CD4-positive, alpha-beta T cell (primary cell): ENCODE measurements around the gene CPZ. TPM values are rescaled to one million over a fixed set of nuclear protein-coding genes. Genes with fewer than 3 reads are reported as not detected.

ENCODE experiments used
- ATAC-seq: fragments of 200-7000 bp; cut with Tn5 transposase; one replicate; pipeline ENCODE4 v1.10.0; 2022; ENCODE audit warnings: mild to moderate bottlenecking; ENCODE audit not compliant: poor library complexity
- CTCF ChIA-PET: fragments of 350-600 bp; sonication (Branson Sonifier 250); formaldehyde crosslinking; loops from one replicate; lab custom pipeline; 2021; ENCODE audit warnings: antibody characterized with exemption, inconsistent platforms; lab: Charles Lee
- POLR2A ChIA-PET: fragments of 350-600 bp; sonication (Branson Sonifier 250); formaldehyde crosslinking; loops from one replicate; lab custom pipeline; 2021; ENCODE audit warnings: antibody characterized with exemption, inconsistent platforms; lab: Charles Lee
- DNase-seq, 14 experiments: peaks; one replicate each; pipeline ENCODE4 v3.0.0-alpha.2; 2013 to 2020; ENCODE audit warnings: mixed read lengths in 2 of 14
- H3K27ac ChIP-seq, 2 donors: one replicate each; pipeline versions ENCODE4 v1.5.1 to v1.7.0; 2013; ENCODE audit warnings: low read length in 2 of 2, low read depth in 1 of 2, mild to moderate bottlenecking in 1 of 2
- H3K27me3 ChIP-seq, 2 experiments: 1 replicate in 1 of 2; 2 replicates in 1 of 2; pipeline versions ENCODE4 v1.6.1 to v1.7.0; 2013; ENCODE audit warnings: low read length in 2 of 2, control low read depth in 1 of 2, mild to moderate bottlenecking in 1 of 2, moderate library complexity in 1 of 2; ENCODE audit not compliant: insufficient read depth in 2 of 2, control insufficient read depth in 1 of 2
- H3K36me3 ChIP-seq: one replicate; pipeline ENCODE4 v1.6.1; 2013; ENCODE audit warnings: low read length, control low read depth; ENCODE audit not compliant: insufficient read depth
- H3K4me1 ChIP-seq: one replicate; pipeline ENCODE4 v1.6.1; 2013; ENCODE audit warnings: low read length, control low read depth; ENCODE audit not compliant: insufficient read depth
- H3K4me3 ChIP-seq: one replicate; pipeline ENCODE4 v1.5.1; 2013; ENCODE audit warnings: mild to moderate bottlenecking, low read length, moderate library complexity
- H3K9me3 ChIP-seq, 2 experiments: 1 replicate in 1 of 2; 2 replicates in 1 of 2; pipeline versions ENCODE4 v1.6.1 to v1.7.0; 2013; ENCODE audit warnings: low read length in 2 of 2, mild to moderate bottlenecking in 2 of 2, control low read depth in 1 of 2, moderate library complexity in 1 of 2; ENCODE audit not compliant: control insufficient read depth in 1 of 2, insufficient read depth in 1 of 2
- H3K27ac Mint-ChIP-seq: one replicate; pipeline ENCODE4 v1.8.0; 2020; ENCODE audit warnings: mixed read lengths
- H3K27me3 Mint-ChIP-seq: one replicate; pipeline ENCODE4 v1.8.0; 2021; ENCODE audit warnings: mixed read lengths
- H3K36me3 Mint-ChIP-seq: one replicate; pipeline ENCODE4 v1.8.0; 2021; ENCODE audit warnings: low read depth, mixed read lengths
- H3K4me1 Mint-ChIP-seq: one replicate; pipeline ENCODE4 v1.8.0; 2021; ENCODE audit warnings: low read depth, mixed read lengths
- H3K4me3 Mint-ChIP-seq: one replicate; pipeline ENCODE4 v1.8.0; 2020; ENCODE audit warnings: mild to moderate bottlenecking, mixed read lengths
- H3K9me3 Mint-ChIP-seq: one replicate; pipeline ENCODE4 v1.8.0; 2020; ENCODE audit warnings: mixed read lengths
- CTCF ChIP-seq: fragments of 200-600 bp; IDR thresholded peaks from one replicate; pipeline ENCODE4 v1.8.0; 2022; ENCODE audit warnings: antibody characterized with exemption, mild to moderate bottlenecking
- intact Hi-C, 2 experiments: fragments of 100-400 bp; cut with DNase I in 1 of 2; cut with micrococcal nuclease in 1 of 2; formaldehyde crosslinking; loops; one replicate each; pipeline versions ENCODE4 v1.15.1 to v1.9.0; 2023 to 2025; cut with DNase I, micrococcal nuclease
- total RNA-seq, 174 experiments: library from RNA in 2 of 174; stranded (reverse) in 2 of 174; gene quantifications; one replicate each; pipeline ENCODE4 v1.2.3 and lab custom pipeline; 2021 to 2026

Gene CPZ
- total RNA-seq, 2 experiments from 2014 or later: not detected

DNA sequence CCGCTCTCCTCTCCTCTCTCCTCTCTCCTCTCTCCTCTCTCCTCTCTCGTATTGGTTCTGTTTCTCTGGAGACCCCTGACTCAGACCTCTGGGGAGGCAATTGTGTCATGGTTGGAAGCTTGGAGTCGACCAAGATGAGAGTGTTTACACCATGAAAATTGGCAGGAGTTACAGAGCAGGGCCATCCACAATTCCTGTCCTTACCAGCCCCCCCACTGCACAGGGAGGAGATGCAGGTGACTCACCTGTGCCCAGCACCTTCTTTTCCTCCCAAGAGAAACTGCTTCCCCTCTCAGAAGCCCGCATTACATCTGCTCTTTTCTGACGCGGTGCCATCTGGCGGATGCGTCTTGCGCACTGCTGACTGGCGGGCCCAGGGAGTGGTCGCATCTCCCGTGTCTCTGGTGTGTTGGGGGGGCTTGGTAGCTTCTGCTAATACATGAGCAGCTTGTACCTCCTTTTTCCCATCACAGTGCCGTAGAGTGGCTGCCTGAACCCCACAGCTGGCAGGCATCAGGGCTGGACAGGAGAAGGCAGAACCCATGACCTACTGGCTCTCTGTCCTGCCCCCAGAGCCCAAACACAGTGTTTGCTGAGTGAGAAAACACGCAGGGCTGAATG lies 43.7 kb upstream of the CPZ start:
- Mint-ChIP-seq H3K4me3 (no peak overlapping the region), H3K27ac (no peak overlapping the region), H3K36me3 (no peaks in the 10 kb centered on the region), H3K9me3 (no peaks in the 10 kb centered on the region), H3K4me1 (no peaks in the 10 kb centered on the region), H3K27me3 (no peaks in the 10 kb centered on the region)
- ATAC-seq (no peak), DNase-seq (no peak)
- Histone ChIP-seq H3K36me3 (no peaks in the 10 kb centered on the region), H3K4me1 (no peaks in the 10 kb centered on the region), H3K4me3 (no peak overlapping the region), H3K27me3 (no peaks in the 10 kb centered on the region), H3K9me3 (no peaks in the 10 kb centered on the region), H3K27ac (no peak overlapping the region)
- TF ChIP-seq CTCF: no peak
- ChIA-PET POLR2A (no interaction called here), CTCF (no interaction called here)
- intact Hi-C loops: no loop called here

DNA sequence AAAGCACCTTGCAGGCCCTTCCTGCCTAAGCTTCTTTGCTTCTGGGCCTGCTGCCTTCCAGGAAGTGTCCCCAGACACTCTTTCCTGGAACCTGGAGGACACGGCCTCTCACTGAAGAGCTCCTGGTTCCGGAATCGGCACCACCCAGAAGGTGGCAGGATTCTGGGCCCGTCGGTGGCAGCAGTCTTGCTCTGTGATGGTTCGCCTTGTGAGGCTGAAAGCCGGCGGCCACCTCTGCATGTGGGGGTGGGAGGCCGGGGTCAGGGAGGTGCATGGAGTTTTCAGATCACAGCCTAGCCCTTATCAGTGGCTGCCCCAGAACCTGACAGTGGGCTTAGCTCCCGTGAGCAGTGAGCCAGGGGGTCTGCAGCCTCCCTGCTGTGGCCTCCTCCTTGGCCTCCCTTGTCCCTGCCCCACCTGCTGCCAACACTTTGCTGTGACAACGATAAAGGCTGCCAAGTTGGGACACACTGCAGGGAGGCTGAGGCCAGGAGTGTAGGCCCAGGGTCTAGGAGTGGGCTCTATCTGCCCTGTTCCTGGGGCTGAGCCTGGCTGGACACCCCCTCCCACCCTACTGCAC lies 43.1 kb upstream of the CPZ start:
- ATAC-seq: no peak
- CTCF ChIA-PET: no interaction called here
- Histone ChIP-seq H3K27ac (no peak overlapping the region), H3K36me3 (no peaks in the 10 kb centered on the region), H3K4me3 (no peak overlapping the region), H3K27me3 (no peaks in the 10 kb centered on the region), H3K9me3 (no peaks in the 10 kb centered on the region), H3K4me1 (no peaks in the 10 kb centered on the region)
- Mint-ChIP-seq H3K27ac (no peak overlapping the region), H3K27me3 (no peaks in the 10 kb centered on the region), H3K4me3 (no peak overlapping the region), H3K4me1 (no peaks in the 10 kb centered on the region), H3K36me3 (no peaks in the 10 kb centered on the region), H3K9me3 (no peaks in the 10 kb centered on the region)
- no peak for DNase-seq
- POLR2A ChIA-PET: no interaction called here
- no peak for TF ChIP-seq CTCF
- intact Hi-C loops: no loop called here

DNA sequence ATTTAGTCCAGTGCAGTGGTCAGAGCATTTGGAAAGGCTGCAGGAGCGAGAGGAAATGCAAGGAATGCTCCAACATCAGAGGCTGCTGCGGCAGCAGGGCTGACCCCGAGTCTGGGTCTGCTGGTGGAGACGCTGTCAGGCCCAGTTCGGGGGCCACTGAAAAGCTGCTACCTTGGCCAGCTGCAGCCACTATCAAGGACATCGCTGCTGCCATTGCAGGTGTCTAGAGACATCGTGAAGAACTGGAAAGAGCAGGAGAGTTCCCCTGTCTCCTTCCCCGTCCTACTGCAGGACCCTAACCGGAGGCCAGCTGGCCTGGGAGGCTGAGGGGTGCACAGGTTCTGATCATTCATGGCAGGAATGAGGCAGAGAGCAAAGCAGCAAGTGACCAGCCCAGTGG lies 41.9 kb upstream of the CPZ start:
- intact Hi-C loops: no loop called here
- no peak overlapping the region for H3K27ac ChIP-seq
- TF ChIP-seq CTCF: no peak
- CTCF ChIA-PET: no interaction called here
- no peaks in the 10 kb centered on the region for H3K27me3 ChIP-seq
- no peak overlapping the region for H3K27ac Mint-ChIP-seq
- H3K4me1 ChIP-seq: no peaks in the 10 kb centered on the region
- no peak overlapping the region for H3K4me3 ChIP-seq
- H3K9me3 Mint-ChIP-seq: no peaks in the 10 kb centered on the region
- no peak overlapping the region for H3K4me3 Mint-ChIP-seq
- H3K36me3 ChIP-seq: no peaks in the 10 kb centered on the region
- ATAC-seq (no peak), DNase-seq (no peak)
- H3K36me3 Mint-ChIP-seq: no peaks in the 10 kb centered on the region
- no peaks in the 10 kb centered on the region for H3K27me3 Mint-ChIP-seq
- no peaks in the 10 kb centered on the region for H3K9me3 ChIP-seq
- POLR2A ChIA-PET: no interaction called here
- H3K4me1 Mint-ChIP-seq: no peaks in the 10 kb centered on the region
